Progenitor cell of endocrine pancreas (in vitro differentiated cells): ENCODE measurements around the gene APBA1. TPM values are rescaled to one million over a fixed set of nuclear protein-coding genes. Genes with fewer than 3 reads are reported as not detected.

Experiments used
- DNase-seq: peaks from one replicate; pipeline ENCODE4 v3.0.0; 2021; ENCODE audit warnings: low spot score; ENCODE audit not compliant: unreplicated experiment
- H3K27ac Mint-ChIP-seq: 2 replicates; pipeline ENCODE4 v1.8.0; 2021; ENCODE audit warnings: mild to moderate bottlenecking, moderate library complexity, mixed read lengths
- H3K27me3 Mint-ChIP-seq: 2 replicates; pipeline ENCODE4 v1.8.0; 2021; ENCODE audit warnings: mixed read lengths
- H3K36me3 Mint-ChIP-seq: 2 replicates; pipeline ENCODE4 v1.8.0; 2022; ENCODE audit warnings: mixed read lengths; ENCODE audit not compliant: insufficient read depth
- H3K4me1 Mint-ChIP-seq: 2 replicates; pipeline ENCODE4 v1.8.0; 2021; ENCODE audit warnings: low read depth, mixed read lengths
- H3K4me3 Mint-ChIP-seq: 2 replicates; pipeline ENCODE4 v1.8.0; 2021; ENCODE audit warnings: low read depth, mild to moderate bottlenecking, moderate library complexity, mixed read lengths
- H3K9me3 Mint-ChIP-seq: 2 replicates; pipeline ENCODE4 v1.8.0; 2021; ENCODE audit warnings: low read depth, mixed read lengths
- total RNA-seq: library from RNA; stranded (reverse); gene quantifications from 2 replicates; pipeline ENCODE4 v1.2.1, GENCODE V29; 2021
- TF ChIP-seq, protein P1 (sequence below): fragments of 200-600 bp; sonication (generic); IDR thresholded peaks from one replicate; pipeline ENCODE4 v1.5.0; 2021; ENCODE audit warnings: antibody characterized with exemption, mild to moderate bottlenecking; ENCODE audit not compliant: unreplicated experiment

Gene APBA1
- total RNA-seq, 1 donor from 2014 or later, result 1.8 TPM

DNA sequence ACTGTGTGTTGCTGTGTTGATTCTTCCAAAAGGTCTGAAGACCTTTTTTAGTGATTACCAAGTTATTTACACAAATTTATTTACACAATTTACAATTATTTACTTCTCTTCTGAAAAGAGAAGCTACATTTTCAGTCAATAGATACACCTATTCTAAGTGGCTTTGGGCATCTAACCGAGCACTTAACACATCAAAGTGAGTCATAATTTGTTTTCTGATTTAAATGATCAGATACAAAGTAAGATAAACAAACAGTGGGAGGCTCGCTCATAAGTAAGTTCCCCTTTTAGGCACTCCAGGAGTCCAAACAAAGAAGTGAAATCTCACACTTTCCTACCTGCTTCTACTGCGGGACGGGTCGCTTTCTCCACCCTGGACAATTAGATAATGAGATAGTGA is 90.2 kb downstream of the APBA1 start:
- peaks cover 10% of the 10 kb centered on the region for H3K27me3 Mint-ChIP-seq
- DNase-seq, result no peak
- TF ChIP-seq, protein P1, sequence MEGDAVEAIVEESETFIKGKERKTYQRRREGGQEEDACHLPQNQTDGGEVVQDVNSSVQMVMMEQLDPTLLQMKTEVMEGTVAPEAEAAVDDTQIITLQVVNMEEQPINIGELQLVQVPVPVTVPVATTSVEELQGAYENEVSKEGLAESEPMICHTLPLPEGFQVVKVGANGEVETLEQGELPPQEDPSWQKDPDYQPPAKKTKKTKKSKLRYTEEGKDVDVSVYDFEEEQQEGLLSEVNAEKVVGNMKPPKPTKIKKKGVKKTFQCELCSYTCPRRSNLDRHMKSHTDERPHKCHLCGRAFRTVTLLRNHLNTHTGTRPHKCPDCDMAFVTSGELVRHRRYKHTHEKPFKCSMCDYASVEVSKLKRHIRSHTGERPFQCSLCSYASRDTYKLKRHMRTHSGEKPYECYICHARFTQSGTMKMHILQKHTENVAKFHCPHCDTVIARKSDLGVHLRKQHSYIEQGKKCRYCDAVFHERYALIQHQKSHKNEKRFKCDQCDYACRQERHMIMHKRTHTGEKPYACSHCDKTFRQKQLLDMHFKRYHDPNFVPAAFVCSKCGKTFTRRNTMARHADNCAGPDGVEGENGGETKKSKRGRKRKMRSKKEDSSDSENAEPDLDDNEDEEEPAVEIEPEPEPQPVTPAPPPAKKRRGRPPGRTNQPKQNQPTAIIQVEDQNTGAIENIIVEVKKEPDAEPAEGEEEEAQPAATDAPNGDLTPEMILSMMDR, result no peak
- no peaks in the 10 kb centered on the region for H3K36me3 Mint-ChIP-seq
- H3K4me1 Mint-ChIP-seq, result peaks cover 15% of the 10 kb centered on the region
- H3K4me3 Mint-ChIP-seq, result no peak overlapping the region
- no peaks in the 10 kb centered on the region for H3K9me3 Mint-ChIP-seq
- H3K27ac Mint-ChIP-seq, result no peak overlapping the region

DNA sequence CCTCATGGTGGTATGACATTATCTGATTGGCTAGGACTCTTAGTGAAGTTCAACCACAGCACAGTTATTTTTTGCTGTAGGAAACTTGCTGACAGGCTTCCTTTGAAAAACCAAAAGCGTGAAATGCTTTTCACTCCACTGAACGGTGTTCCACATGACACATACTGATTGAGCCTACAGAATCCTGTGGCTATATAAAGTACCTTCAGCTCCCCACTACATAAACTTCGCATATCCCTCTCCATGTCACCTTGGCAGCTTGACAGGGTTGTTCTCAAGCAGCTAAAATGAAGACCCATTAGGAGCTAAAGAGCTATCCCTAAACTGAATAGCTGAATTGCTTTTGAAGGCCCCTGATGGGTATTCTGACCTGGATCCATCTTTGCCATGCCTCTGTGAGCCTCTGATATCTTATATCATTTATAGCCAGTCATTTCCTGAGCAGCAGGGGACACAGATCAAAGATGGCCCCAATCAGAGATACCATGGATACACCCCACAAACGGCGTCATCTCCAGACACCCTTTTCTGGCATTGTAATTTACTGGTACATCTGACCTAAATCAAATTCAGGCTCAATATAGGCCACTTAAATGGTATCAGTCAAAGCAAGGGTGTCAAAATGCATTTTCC is 91.5 kb downstream of the APBA1 start:
- H3K27ac Mint-ChIP-seq, result no peak overlapping the region
- TF ChIP-seq, protein P1, result no peak
- no peak overlapping the region for H3K4me3 Mint-ChIP-seq
- H3K27me3 Mint-ChIP-seq, result peaks cover 10% of the 10 kb centered on the region
- no peaks in the 10 kb centered on the region for H3K36me3 Mint-ChIP-seq
- no peak for DNase-seq
- peaks cover 15% of the 10 kb centered on the region for H3K4me1 Mint-ChIP-seq
- H3K9me3 Mint-ChIP-seq, result no peaks in the 10 kb centered on the region

- Mint-ChIP-seq H3K27me3 (peaks cover 10% of the 10 kb centered on the region), H3K9me3 (no peaks in the 10 kb centered on the region), H3K4me3 (no peak overlapping the region), H3K4me1 (peaks cover 15% of the 10 kb centered on the region), H3K27ac (no peak overlapping the region), H3K36me3 (no peaks in the 10 kb centered on the region)
- TF ChIP-seq, protein P1, result no peak
- no peak for DNase-seq
These were observed 92.2 kb downstream of the APBA1 start for GRCh38 chr9:69579760-69580581.

DNA sequence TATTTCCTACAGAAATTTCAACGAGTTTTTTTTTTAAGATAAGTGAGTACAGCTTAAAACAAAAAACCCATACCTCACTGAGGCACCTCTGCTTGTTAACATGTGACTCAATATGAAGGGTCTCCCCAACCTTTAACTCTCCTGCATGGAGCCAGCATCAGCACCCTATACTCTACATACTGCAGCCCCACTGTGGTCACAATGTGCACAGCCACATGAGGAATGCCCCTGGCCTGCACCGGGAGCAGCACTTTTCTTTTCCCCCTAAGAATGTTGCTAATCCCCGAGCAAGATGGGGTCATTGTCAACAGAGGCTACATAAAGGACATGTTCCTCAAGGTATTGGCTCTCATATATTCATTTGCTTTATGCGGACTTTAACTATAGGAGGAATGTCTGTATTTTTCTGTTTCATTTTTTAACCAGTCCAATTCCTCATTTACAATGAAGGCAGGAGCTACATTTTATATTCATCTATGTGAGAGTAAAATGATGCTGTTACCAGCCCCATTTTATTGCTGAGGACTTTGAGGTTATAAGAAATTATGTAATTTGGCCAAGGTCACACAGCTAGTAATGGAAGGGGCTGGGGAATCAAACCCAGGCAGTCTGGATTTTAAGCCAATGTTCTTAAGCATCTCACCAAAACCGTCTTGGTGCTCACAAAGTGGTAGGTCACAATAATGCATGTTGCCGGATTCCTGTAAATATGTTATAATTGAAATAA is 93.0 kb downstream of the APBA1 start:
- Mint-ChIP-seq H3K27me3 (peaks cover 10% of the 10 kb centered on the region), H3K4me1 (peaks cover 15% of the 10 kb centered on the region), H3K36me3 (no peaks in the 10 kb centered on the region), H3K4me3 (no peak overlapping the region), H3K9me3 (no peaks in the 10 kb centered on the region), H3K27ac (no peak overlapping the region)
- no peak for DNase-seq
- TF ChIP-seq, protein P1, result no peak

GRCh38 chr9:69578026-69578425 is 94.1 kb downstream of the APBA1 start:
- Mint-ChIP-seq H3K4me3 (no peak overlapping the region), H3K4me1 (peaks cover 15% of the 10 kb centered on the region), H3K27me3 (peaks cover 10% of the 10 kb centered on the region), H3K36me3 (no peaks in the 10 kb centered on the region), H3K9me3 (no peaks in the 10 kb centered on the region), H3K27ac (no peak overlapping the region)
- TF ChIP-seq, protein P1, result no peak
- no peak for DNase-seq
